Body of pancreas (tissue), 4 donors: ENCODE data around the gene TANC1. TPM values are rescaled to one million over a fixed set of nuclear protein-coding genes. Genes with fewer than 3 reads are reported as not detected.

Experiments used
- ATAC-seq: fragments of 150-250 bp; one replicate; pipeline ENCODE4 v1.9.1; 2016
- DNase-seq, 4 donors: peaks; one replicate each; pipeline ENCODE4 v3.0.0-alpha.2; 2019
- H3K27ac ChIP-seq, 4 donors: fragments of 200-600 bp; sonication (generic); 1 replicate in 3 of 4; 2 replicates in 1 of 4; pipeline versions ENCODE4 v1.5.1 to v1.6.1; 2016 to 2019; ENCODE audit warnings: mild to moderate bottlenecking in 1 of 4, mixed read lengths in 1 of 4, moderate library complexity in 1 of 4
- H3K27me3 ChIP-seq, 2 donors: fragments of 200-600 bp; sonication (generic); one replicate each; pipeline ENCODE4 v1.6.0; 2016; ENCODE audit warnings: mild to moderate bottlenecking in 1 of 2
- H3K36me3 ChIP-seq, 2 donors: fragments of 200-600 bp; sonication (generic); replicated peaks in 1 of 2; 2 replicates each; pipeline ENCODE4 v1.5.1; 2016; ENCODE audit warnings: low read depth in 2 of 2; ENCODE audit not compliant: insufficient read depth in 1 of 2
- H3K4me1 ChIP-seq: fragments of 200-600 bp; sonication (generic); one replicate; pipeline ENCODE4 v1.6.0; 2016
- H3K4me3 ChIP-seq, 2 donors: fragments of 200-600 bp; sonication (generic); 1 replicate in 1 of 2; 2 replicates in 1 of 2; pipeline ENCODE4 v1.5.1; 2016 to 2019
- H3K9me3 ChIP-seq, 3 donors: fragments of 200-600 bp; sonication (generic); 1 replicate in 2 of 3; 2 replicates in 1 of 3; pipeline ENCODE4 v1.5.1; 2016
- POLR2A ChIP-seq, 3 donors: fragments of 450-650 bp; IDR thresholded peaks; one replicate each; pipeline ENCODE4 v1.6.1; 2016; ENCODE audit warnings: antibody characterized with exemption in 3 of 3, mild to moderate bottlenecking in 2 of 3
- WGBS, 2 donors: methylation state at CpG; one replicate each; pipeline ENCODE4 v1.1.5; 2017; 5-methylcytosine and 5-hydroxymethylcytosine counted together
- intact Hi-C: fragments of 100-400 bp; cut with DNase I; formaldehyde crosslinking; loops from one replicate; pipeline ENCODE4 v1.15.1; 2023
- total RNA-seq, 2 donors: library from RNA; depleted of rRNA; stranded (reverse); fragments of >200 nt; gene quantifications; one replicate each; pipeline ENCODE4 v1.1.0, GENCODE V29; 2016
- TF ChIP-seq, protein P1 (sequence below), 7 experiments: fragments of 450-650 bp in 4 of 7; fragments of 200-600 bp in 3 of 7; sonication (generic) in 3 of 7; IDR thresholded peaks; one replicate each; pipeline ENCODE4 v1.5.1; 2016 to 2019; ENCODE audit warnings: antibody characterized with exemption in 7 of 7

TANC1 gene
- total RNA-seq, 2 donors from 2014 or later, result 23.1 to 23.3 TPM

DNA sequence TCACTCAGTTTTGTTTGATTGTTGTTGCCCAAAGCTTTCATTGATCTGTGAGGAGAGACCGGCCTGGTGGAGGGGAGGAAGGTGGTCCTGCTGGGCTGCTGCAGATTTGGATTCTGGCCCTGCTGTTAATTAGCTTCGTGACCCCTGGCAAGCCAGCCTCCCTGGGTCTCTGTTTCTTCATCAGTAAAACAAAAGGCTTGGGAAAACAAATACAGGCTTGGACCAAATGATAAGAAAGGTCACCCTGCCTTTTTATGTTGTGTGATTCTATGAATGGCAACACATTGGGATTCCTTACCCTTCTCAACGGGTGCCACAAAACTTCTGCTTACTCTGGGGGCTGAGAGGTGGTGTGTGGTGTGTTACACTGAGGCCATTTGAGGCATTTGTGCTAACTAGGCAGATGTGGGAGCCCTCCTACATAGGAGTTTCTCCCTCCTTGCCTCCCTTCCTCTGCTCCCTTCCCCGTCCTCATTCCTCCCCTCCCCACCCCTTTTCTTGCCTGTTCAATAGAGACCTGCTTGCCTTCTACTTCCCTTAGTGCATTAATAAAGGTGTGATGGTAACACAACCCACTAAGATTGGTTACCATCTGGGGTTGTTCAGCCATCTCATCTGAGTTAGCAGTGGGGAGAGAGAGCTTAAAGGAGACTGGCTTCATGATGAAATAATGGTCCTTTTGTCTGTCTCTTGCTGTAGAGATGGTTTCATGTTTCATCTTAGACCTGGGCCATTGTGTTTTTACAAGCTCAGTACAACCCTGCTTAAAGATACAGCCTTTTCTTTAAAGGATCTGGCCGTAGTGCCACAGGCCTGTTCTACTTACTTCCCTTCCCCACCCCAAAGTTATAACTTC, 96.2 kb downstream of the TANC1 start:
- no peak overlapping the region for H3K4me3 ChIP-seq
- H3K9me3 ChIP-seq, result no peaks in the 10 kb centered on the region
- peaks cover 31% of the 10 kb centered on the region for H3K4me1 ChIP-seq
- peak overlapping the region in 2 of 4 donors; percentile 11 to 41 for H3K27ac ChIP-seq
- DNase-seq, result no peak
- 38 to 43% methylated on average over 5 of the region's 5 CpGs for WGBS, 2 donors
- ATAC-seq, result no peak
- intact Hi-C loops, result no loop called here
- no peaks in the 10 kb centered on the region for H3K36me3 ChIP-seq
- no peaks in the 10 kb centered on the region for H3K27me3 ChIP-seq
- TF ChIP-seq POLR2A (IDR thresholded peaks at IDR 0.05), result no peak
- TF ChIP-seq, protein P1, sequence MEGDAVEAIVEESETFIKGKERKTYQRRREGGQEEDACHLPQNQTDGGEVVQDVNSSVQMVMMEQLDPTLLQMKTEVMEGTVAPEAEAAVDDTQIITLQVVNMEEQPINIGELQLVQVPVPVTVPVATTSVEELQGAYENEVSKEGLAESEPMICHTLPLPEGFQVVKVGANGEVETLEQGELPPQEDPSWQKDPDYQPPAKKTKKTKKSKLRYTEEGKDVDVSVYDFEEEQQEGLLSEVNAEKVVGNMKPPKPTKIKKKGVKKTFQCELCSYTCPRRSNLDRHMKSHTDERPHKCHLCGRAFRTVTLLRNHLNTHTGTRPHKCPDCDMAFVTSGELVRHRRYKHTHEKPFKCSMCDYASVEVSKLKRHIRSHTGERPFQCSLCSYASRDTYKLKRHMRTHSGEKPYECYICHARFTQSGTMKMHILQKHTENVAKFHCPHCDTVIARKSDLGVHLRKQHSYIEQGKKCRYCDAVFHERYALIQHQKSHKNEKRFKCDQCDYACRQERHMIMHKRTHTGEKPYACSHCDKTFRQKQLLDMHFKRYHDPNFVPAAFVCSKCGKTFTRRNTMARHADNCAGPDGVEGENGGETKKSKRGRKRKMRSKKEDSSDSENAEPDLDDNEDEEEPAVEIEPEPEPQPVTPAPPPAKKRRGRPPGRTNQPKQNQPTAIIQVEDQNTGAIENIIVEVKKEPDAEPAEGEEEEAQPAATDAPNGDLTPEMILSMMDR (IDR thresholded peaks at IDR 0.05), result no peak

DNA sequence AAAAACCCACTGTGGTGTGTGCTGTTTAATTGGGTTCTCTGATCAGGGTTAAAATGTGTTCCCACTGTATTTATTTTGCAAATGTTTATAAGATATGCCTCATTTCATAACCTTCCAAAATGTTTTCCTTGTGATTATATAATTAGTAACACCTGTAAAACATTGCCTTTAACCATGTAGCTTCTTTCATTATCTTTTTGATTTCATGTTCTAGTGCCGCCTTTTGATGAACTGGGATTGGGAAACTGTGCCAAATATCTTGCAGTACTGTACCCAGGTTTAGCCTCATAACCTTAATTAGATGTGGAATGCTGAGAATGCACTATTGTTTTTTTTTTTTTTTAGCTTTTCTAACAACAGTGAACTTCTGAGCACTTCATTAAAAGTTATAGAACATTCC, 96.9 kb downstream of the TANC1 start:
- no peaks in the 10 kb centered on the region for H3K27me3 ChIP-seq
- H3K9me3 ChIP-seq, result no peaks in the 10 kb centered on the region
- H3K27ac ChIP-seq, result peak overlapping the region in 2 of 4 donors; percentile 1 to 41
- ATAC-seq, result no peak
- peaks cover 31% of the 10 kb centered on the region for H3K4me1 ChIP-seq
- H3K4me3 ChIP-seq, result no peak overlapping the region
- intact Hi-C loops, result no loop called here
- WGBS, 2 donors, result 18 to 21% methylated on average over 1 of the region's 1 CpG
- no peak for DNase-seq
- TF ChIP-seq, protein P1 (IDR thresholded peaks at IDR 0.05), result no peak
- H3K36me3 ChIP-seq, result no peaks in the 10 kb centered on the region

DNA sequence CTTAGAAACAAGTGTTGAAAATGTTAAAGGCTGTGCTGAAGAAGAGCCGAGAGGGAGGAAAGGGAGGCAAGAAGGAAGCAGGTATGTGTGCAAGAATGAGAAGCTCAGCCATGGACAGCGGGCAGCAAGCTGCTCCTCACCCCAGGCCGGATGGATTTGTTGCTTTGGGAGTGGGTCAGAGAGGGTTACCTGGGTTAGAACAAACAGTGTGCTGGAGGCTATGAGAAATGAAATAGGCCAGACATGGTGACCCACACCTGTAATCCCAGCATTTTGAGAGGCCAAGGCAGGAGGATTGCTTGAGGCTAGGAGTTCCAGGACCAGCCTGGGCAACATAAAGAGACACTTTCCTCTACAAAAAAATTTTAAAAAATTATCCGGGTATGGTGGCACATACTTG, 97.5 kb downstream of the TANC1 start:
- no peak for TF ChIP-seq POLR2A (IDR thresholded peaks at IDR 0.05)
- TF ChIP-seq, protein P1 (IDR thresholded peaks at IDR 0.05), result no peak
- ATAC-seq (no peak), DNase-seq (no peak)
- Histone ChIP-seq H3K4me3 (no peak overlapping the region), H3K4me1 (peaks cover 31% of the 10 kb centered on the region), H3K27ac (peak overlapping the region in 2 of 4 donors; percentile 1 to 4), H3K27me3 (no peaks in the 10 kb centered on the region), H3K36me3 (no peaks in the 10 kb centered on the region), H3K9me3 (no peaks in the 10 kb centered on the region)
- 86 to 89% methylated on average over 4 of the region's 4 CpGs for WGBS, 2 donors
- intact Hi-C loops, result no loop called here

DNA sequence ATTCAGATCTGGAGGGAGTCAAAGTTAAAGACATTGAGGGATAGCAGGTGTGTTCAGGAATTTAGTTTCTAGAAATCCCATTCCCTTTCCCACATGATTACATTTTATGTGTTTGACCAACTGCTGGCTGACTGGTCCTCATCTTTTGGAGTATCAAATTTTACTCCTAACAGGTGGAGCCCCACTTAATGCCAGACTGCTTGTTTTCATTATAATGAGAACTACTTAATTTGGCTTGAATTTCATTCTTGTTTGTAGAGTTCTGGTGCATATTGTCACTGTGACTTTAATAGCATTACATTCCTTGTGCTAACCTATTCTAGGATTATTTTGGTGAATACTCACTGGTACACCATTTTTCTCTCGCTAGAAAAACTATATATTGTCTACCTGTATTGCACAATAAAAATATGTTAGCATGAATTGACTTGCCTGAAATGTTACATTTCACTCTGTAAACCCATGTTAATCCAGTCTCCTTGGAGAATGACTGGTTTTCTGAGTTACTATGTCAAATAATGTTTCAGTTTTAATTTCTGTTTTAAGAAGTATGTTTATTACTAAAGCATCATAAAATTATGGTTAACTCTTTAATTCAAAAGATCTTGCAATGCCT, 98.2 kb downstream of the TANC1 start:
- H3K9me3 ChIP-seq, result no peaks in the 10 kb centered on the region
- DNase-seq (no peak), ATAC-seq (no peak)
- TF ChIP-seq, protein P1 (IDR thresholded peaks at IDR 0.05), result no peak
- no peak for TF ChIP-seq POLR2A (IDR thresholded peaks at IDR 0.05)
- H3K27me3 ChIP-seq, result no peaks in the 10 kb centered on the region
- H3K27ac ChIP-seq, result no peak overlapping the region
- peaks cover 31% of the 10 kb centered on the region for H3K4me1 ChIP-seq
- no peaks in the 10 kb centered on the region for H3K36me3 ChIP-seq
- no peak overlapping the region for H3K4me3 ChIP-seq
- intact Hi-C loops, result no loop called here
- 88 to 89% methylated on average over 1 of the region's 1 CpG for WGBS, 2 donors
